HG02678 (cell line): ENCODE results near the gene SIGLEC9.

ENCODE experiments used
- ATAC-seq: cut with Tn5 transposase; IDR thresholded peaks from one replicate; pipeline ENCODE4 v1.9.1; 2021; ENCODE audit warnings: mild to moderate bottlenecking, moderate library complexity; ENCODE audit not compliant: unreplicated experiment

SIGLEC9 gene

GRCh38 chr19:51124729-51125128 is at the start of gene SIGLEC9:
Gene SIGLEC9 (plus strand): TSS chr19:51124906. CDS start chr19:51124975, 69 bp downstream.
- ATAC-seq = no peak

DNA sequence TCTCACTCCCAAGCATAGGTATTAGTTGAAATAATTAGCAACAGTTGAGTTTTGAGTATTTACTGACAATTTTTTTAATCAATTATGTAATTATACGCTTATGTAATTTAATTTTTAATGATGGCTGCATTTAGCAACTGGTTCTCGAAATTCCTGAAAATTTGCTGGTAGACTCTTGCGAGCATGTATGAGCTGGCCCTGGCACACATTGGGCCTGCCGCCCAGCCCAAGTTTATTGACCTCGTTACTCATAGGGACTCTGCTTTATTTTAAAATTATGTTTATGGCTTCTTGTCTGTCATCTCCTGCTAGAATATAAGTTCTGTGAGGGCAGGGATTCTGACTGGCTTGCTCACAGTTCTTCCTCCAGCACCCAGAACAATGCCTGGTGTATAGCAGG is 48.7 kb upstream of the SIGLEC9 start:
- ATAC-seq = no peak

GRCh38 chr19:51076631-51077213 is 48.0 kb upstream of the SIGLEC9 start:
- no peak for ATAC-seq

DNA sequence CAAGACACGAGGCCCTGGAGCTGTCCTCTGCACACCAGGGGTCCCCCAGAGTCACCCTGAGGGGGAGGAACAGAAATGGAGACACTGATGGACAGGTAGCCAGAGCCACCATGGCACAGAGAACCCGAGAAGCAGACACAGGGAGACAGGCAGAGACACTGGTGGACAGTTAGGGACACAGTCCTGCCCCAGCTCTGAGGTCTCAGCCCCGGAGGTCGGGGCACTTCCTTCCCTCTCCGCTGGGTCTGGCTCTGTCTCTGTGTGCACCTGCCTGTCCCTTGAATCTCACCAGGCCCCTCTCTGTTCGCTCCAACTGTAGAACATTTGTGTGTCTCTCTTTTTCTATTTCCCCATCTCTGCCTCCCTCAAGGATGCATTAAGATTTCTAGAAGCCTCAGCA is 46.6 kb upstream of the SIGLEC9 start:
- no peak for ATAC-seq

DNA sequence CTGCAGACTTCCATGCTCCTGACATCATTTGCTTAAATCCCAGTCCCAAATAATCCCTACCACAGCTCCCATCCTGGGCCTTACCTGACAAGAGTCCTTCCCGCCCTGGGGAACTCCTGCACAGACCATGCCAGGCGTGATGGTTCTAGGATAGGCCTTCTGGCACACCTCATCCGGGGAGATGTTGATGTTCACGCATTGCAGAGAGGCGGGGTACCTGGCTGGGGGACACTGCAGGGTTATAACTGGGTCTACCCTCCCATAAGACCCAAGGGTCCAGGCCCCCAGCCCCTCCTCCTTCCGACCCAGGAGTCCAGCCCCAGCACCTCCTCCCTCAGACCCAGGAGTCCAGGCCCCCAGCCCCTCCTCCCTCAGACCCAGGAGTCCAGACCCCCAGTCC is 46.0 kb upstream of the SIGLEC9 start:
- no peak for ATAC-seq

- no peak for ATAC-seq
Measured at GRCh38 chr19:51079481-51080110, 45.1 kb upstream of the SIGLEC9 start.

DNA sequence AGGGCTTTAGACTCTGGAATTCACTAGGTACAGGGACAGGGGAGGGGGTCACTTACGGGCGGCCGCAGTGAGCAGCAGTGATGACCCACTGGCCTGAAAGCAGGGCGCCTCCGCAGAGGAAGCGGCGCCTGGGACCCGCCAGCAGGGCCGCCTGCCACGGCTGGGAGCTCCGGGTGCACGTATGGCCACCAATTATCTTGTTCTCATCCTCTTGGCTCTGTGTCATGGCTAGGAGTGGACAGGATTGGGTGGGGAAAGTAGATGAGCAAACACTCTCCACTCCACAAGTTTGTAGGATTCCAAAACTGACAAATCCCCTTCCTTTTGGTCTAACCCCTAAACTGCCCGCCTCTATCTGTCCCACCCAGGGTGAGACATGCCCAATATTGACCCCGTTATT is 43.2 kb upstream of the SIGLEC9 start:
- ATAC-seq = no peak

DNA sequence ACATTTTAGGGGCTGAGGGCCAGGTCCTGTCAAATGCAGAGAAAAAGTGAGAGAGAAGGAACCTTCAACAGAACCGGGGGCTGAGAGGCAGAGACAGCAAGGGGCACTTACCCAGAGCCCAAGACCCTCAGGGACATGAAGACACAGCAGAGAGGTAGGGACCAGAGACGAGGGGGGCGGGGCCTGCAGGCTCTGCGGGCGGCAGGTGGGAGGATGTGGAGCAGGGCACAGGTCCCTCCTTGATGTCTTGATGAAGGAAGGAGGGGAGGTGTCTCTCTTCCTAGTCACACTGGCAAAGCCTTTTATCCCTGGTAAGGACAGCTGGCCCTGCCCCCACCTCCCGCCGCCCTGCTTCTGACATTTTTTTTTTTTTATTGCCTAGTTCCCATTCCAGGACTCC is 42.1 kb upstream of the SIGLEC9 start, which contains the start of gene KLK14:
KLK14 (minus strand) TSS at position 277 of the 400 bp plus-strand sequence; CDS start at position 4, 273 bp downstream.
- no peak for ATAC-seq

DNA sequence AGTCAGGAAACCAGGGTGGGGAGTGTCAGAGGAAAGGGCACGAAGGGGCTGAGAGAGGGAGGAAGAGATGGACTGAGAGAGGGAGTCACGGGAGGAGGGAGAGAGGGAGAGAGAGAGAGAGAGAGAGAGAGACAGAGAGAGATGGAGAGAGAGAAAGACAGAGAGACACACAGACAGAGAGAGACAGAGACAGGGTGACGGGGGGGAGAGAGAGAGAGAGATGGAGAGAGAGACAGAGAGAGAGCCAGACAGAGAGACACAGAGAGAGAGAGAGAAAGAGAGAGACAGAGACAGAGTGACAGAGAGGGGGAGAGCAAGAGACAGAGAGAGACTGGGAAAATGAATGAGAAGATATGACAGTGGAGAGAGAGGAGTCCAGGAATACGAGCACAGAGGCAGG is 41.5 kb upstream of the SIGLEC9 start:
- no peak for ATAC-seq

GRCh38 chr19:51083783-51084182 is 40.9 kb upstream of the SIGLEC9 start:
- no peak for ATAC-seq

DNA sequence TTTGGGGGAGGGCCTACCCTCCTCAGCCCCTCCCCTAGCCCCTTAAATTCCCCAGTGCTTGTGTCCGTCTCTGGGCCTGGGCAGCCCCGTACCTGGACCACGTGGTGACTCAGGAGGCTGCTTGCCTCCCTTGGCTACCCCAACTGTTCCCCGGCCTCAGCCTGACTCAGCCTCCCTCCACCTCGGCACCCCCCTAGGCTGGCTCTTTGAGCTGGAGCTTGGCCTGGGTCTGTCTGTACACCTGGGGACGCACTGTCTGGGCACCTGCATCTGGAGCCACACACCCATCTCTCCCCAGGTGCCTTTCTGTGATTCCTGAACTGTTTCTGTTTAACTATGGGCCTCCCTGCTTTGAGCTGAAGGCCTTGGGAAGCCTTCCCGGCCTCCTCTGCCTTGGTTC is 40.2 kb upstream of the SIGLEC9 start:
- no peak for ATAC-seq

DNA sequence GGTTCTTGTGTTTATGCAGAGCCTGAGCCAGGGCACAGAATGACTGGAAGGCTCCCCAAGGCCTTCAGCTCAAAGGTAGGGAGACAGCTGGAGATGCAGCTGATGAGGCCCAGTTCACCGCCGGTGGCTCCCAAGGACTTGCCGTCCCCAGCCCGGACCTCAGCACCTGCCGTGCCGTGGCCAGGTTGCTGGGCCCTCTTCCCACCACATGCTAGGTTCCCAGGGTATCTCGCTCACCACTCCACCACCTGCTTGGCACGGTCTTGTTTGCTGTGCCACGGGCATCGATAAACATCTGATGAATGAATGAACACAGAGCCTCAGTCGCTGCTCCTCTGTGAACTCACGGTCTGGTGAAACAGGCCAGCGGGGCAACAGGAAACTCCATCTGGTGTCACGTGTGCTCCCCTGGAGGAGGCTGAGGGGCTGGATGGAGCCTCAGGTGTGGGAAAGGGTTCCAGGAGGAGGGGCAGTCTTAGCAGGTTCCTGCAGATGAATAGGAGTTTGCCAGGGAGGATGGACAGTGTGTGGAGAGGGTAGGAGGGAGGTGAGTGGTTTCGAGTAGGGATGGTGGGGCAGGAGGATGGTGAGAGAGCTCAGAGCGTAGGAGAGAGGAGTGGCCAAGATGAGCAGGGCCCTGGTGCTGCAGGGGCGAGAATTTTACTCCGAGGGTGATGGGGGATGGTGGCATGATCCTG is 38.4 kb upstream of the SIGLEC9 start:
- no peak for ATAC-seq

DNA sequence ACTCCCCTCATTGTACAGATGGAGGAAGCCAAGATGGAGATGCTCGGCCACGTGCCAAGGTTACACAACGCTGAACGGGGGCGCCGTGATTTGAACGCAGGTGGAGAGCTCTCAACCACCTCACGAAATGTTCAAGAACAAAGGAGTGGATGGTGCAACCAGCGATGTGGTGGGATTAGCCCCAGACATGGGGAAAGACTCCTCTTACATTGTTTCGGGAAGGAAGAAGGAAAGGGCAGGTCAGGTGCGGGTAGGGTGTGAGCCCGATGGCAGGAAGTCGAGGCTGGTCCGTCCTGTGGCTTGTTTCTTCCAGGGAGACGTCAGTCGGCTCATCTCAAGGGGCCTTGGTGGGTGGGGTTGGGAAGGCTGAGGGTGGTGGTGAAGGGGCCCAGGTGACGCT is 34.9 kb upstream of the SIGLEC9 start:
- no peak for ATAC-seq

GRCh38 chr19:51090471-51090870 is 34.2 kb upstream of the SIGLEC9 start:
- no peak for ATAC-seq

DNA sequence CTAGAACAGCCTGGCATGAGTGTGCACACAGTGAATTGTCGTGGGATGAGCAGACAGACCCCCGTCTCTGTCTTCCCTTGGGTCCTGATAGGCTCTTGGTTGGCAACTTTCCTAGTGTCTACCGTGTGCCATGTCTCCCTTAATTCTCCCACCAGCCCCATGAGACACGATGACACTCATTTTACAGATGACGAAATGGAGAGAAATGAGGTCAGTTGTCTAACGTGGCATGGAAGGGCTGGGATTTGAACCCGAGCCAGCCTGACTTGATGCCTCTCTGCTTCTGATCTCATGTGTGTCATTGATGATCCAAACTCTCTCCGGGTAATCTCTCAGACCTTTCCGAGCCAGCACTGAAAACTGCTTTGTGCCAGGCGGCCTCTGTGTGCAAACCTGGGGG is 33.6 kb upstream of the SIGLEC9 start:
- ATAC-seq = no peak

- ATAC-seq = no peak
Measured at GRCh38 chr19:51091895-51092873, 32.5 kb upstream of the SIGLEC9 start.

- no peak for ATAC-seq
Measured at GRCh38 chr19:51093101-51093500, 31.6 kb upstream of the SIGLEC9 start.

- no peak for ATAC-seq
Measured at GRCh38 chr19:51093510-51094345, 31.0 kb upstream of the SIGLEC9 start.

GRCh38 chr19:51094696-51095279 is 29.9 kb upstream of the SIGLEC9 start:
- ATAC-seq = no peak
